Measurements from ENCODE around the gene B3GAT1. TPM values are rescaled to one million over a fixed set of nuclear protein-coding genes. Genes with fewer than 3 reads are reported as not detected.
"Not testable (repeated sequence)": the region's sequence is repeated elsewhere in the genome, so short reads cannot be mapped to it uniquely, and the experiment has no call there.

The B3GAT1 gene
- total RNA-seq, 1 donor from 2014 or later = 0.16 TPM

DNA sequence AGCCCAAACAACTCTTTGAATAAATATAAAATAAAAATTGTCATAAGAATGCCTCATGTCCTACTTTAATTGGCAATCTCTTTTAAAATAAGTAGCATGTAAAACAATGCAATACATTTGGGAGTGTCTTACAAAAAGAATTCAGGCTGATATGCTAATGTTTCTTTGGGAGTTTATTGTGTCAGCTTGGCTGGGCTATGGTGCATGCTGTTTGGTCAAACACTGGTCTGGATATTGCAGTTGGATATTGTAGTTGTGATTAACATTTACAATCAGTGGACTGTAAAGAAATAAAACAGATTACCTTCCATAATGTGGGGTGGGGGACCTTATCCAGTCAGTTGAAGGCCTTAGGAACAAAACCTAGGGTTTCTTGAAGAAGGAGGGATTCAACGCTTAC is 37.0 kb upstream of the B3GAT1 start:
- no peak overlapping the region for H3K4me3 Mint-ChIP-seq
- H3K36me3 Mint-ChIP-seq (ENCODE audit: low read depth) = no peaks in the 10 kb centered on the region
- DNase-seq = no peak
- no peaks in the 10 kb centered on the region for H3K4me1 Mint-ChIP-seq
- intact Hi-C loops (cut with micrococcal nuclease) = no loop called here
- H3K27me3 Mint-ChIP-seq = no peaks in the 10 kb centered on the region
- no peak overlapping the region for H3K27ac Mint-ChIP-seq
- peaks cover 2% of the 10 kb centered on the region for H3K9me3 Mint-ChIP-seq

DNA sequence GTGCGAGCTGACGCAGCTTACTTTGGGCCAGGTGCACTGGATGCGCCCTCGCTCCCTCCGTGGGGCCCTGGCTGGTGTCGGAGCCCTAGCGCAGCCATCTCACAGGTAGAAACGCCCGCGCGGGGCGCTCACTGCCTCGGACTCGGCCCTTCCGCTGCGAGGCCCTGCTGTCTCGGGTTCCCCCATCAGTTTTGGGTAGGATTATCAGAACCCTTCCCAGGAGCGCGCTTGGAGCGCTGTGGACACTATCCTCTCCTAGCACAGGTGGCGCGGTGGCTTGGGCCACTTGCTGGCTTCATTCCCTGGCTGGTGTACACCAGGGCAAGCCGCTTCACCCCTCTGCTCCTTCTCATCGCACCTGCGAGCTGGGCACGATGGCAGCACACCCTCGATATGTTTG is 35.7 kb upstream of the B3GAT1 start:
- Mint-ChIP-seq H3K4me1 (no peaks in the 10 kb centered on the region), H3K4me3 (no peak overlapping the region), H3K36me3 (ENCODE audit: low read depth) (no peaks in the 10 kb centered on the region), H3K27me3 (no peaks in the 10 kb centered on the region), H3K27ac (no peak overlapping the region), H3K9me3 (peaks cover 4% of the 10 kb centered on the region)
- DNase-seq = no peak
- intact Hi-C loops (cut with micrococcal nuclease) = no loop called here

DNA sequence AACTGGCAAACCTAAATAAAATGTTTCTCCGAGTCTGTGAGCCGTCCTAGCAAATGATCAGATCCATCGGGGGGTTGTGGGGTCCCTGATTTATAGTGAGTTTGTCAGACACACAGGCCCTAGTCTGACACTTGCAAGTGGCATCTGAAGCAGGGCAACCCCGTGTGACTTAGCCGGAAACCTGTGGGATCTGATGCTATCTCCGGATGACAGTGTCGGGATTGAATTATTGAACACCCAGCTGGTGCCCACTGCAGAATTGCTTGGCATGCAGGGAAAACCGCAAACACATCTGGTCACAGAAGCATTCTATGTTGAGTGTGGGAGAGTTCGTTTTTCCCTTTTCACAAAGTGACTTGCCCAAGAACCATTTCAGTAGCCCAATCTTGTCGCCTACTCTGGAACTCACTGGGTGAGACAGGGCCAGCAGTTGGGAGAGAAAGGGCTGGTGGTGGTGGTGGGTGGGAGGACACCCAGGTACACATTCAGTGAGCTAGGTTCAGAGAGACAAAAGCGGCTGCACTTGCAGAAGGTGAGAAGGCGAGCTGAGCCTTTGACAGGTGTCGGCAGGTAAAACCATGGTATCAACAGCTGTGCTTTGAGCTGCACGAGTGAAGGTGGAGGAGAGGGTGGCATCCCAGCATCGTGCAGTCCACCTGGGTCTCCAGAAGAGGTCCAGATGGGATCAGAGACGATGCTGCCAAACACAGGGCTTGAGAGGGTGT is 33.7 kb upstream of the B3GAT1 start:
- Mint-ChIP-seq H3K27ac (no peak overlapping the region), H3K4me3 (no peak overlapping the region), H3K4me1 (no peaks in the 10 kb centered on the region), H3K36me3 (ENCODE audit: low read depth) (no peaks in the 10 kb centered on the region), H3K27me3 (no peaks in the 10 kb centered on the region), H3K9me3 (peaks cover 4% of the 10 kb centered on the region)
- intact Hi-C loops (cut with micrococcal nuclease) = no loop called here
- DNase-seq = no peak

- intact Hi-C loops (cut with micrococcal nuclease); H3K36me3 Mint-ChIP-seq (ENCODE audit: low read depth); H3K9me3 Mint-ChIP-seq; H3K4me1 Mint-ChIP-seq; H3K4me3 Mint-ChIP-seq; DNase-seq; H3K27ac Mint-ChIP-seq; H3K27me3 Mint-ChIP-seq: not testable (repeated sequence)
Measured at GRCh38 chr11:134444160-134445108, 32.4 kb upstream of the B3GAT1 start.

- Mint-ChIP-seq H3K27me3 (no peaks in the 10 kb centered on the region), H3K36me3 (ENCODE audit: low read depth) (no peaks in the 10 kb centered on the region), H3K27ac (no peak overlapping the region), H3K4me1 (no peaks in the 10 kb centered on the region), H3K4me3 (no peak overlapping the region), H3K9me3 (peaks cover 8% of the 10 kb centered on the region)
- no peak for DNase-seq
- intact Hi-C loops (cut with micrococcal nuclease) = no loop called here
Measured at GRCh38 chr11:134443246-134443645, 31.2 kb upstream of the B3GAT1 start.

DNA sequence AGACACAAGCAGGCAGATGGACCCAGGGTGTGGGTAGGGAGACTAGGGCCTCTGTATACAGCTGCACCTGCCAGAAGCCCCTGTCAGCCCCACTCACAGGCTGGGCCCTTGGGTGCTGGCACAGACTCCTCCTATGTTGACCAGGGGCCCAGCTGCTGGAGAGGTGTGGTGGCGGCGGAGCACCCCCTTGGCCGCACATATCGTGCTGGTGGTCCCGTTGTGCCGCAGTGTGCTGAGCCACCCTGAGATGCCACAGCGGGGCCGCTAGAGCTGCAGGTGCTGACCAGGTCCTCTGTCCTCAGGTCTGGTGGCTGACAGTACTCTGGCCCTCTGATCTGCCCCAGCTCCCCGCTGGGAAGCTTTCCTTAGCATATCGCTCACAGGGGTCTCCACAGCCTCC is 30.2 kb upstream of the B3GAT1 start:
- Mint-ChIP-seq H3K27me3 (no peaks in the 10 kb centered on the region), H3K9me3 (peaks cover 8% of the 10 kb centered on the region), H3K36me3 (ENCODE audit: low read depth) (no peaks in the 10 kb centered on the region), H3K27ac (no peak overlapping the region), H3K4me3 (no peak overlapping the region), H3K4me1 (no peaks in the 10 kb centered on the region)
- DNase-seq = no peak
- intact Hi-C loops (cut with micrococcal nuclease) = no loop called here

GRCh38 chr11:134441706-134442105 is 29.7 kb upstream of the B3GAT1 start:
- Mint-ChIP-seq H3K9me3 (peaks cover 8% of the 10 kb centered on the region), H3K27ac (no peak overlapping the region), H3K36me3 (ENCODE audit: low read depth) (no peaks in the 10 kb centered on the region), H3K27me3 (no peaks in the 10 kb centered on the region), H3K4me3 (no peak overlapping the region), H3K4me1 (no peaks in the 10 kb centered on the region)
- intact Hi-C loops (cut with micrococcal nuclease) = no loop called here
- no peak for DNase-seq

- Mint-ChIP-seq H3K9me3 (peaks cover 8% of the 10 kb centered on the region), H3K27me3 (no peaks in the 10 kb centered on the region), H3K4me1 (no peaks in the 10 kb centered on the region), H3K27ac (no peak overlapping the region), H3K36me3 (ENCODE audit: low read depth) (no peaks in the 10 kb centered on the region), H3K4me3 (no peak overlapping the region)
- no peak for DNase-seq
- intact Hi-C loops (cut with micrococcal nuclease) = no loop called here
Measured at GRCh38 chr11:134441281-134441680, 29.2 kb upstream of the B3GAT1 start.

DNA sequence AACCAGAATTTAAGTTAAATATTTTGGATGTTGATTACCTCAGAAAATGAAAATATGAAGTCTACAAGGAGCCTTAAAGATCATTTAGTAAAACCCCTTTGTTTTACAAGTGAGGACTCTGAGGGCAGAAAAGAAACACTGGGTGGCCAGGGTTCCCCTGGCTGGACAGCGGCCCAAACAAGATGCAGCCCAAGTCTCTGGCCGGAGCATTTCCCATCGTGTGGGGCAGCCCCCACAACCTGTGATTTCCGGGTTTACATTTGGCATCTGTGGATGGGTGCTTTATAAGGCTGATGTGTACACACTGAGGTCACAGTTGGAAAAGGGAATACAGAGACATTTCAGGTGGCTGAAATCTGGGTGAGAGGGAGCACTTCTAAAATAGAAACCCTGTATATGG is 28.8 kb upstream of the B3GAT1 start:
- Mint-ChIP-seq H3K27me3 (no peaks in the 10 kb centered on the region), H3K36me3 (ENCODE audit: low read depth) (no peaks in the 10 kb centered on the region), H3K4me3 (no peak overlapping the region), H3K4me1 (no peaks in the 10 kb centered on the region), H3K9me3 (peaks cover 8% of the 10 kb centered on the region), H3K27ac (no peak overlapping the region)
- DNase-seq = no peak
- intact Hi-C loops (cut with micrococcal nuclease) = no loop called here

GRCh38 chr11:134438542-134439537 is 26.8 kb upstream of the B3GAT1 start:
- Mint-ChIP-seq H3K4me3 (no peak overlapping the region), H3K27me3 (no peaks in the 10 kb centered on the region), H3K9me3 (peaks cover 4% of the 10 kb centered on the region), H3K4me1 (no peaks in the 10 kb centered on the region), H3K27ac (no peak overlapping the region), H3K36me3 (ENCODE audit: low read depth) (no peaks in the 10 kb centered on the region)
- intact Hi-C loops (cut with micrococcal nuclease) = no loop called here
- no peak for DNase-seq

DNA sequence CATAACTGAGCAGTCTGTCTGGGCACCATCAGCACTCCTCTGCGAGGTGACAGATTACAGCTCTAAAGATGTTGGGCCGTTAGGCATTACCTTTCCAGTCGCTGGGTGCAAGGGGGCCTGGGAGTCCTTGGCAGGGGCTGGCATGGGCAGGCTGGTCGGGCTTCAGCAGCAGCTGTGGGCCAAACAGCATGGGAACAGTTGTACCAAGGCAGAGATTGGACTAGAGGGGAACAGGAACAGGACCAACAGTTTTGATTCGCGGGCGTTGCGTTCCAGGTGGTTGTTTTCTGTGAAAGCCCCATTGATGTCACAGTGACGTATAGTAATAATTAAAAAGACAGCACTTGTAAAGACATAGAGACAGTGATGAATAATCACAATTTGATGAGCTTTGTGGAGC is 25.8 kb upstream of the B3GAT1 start:
- no peaks in the 10 kb centered on the region for H3K36me3 Mint-ChIP-seq (ENCODE audit: low read depth)
- DNase-seq = no peak
- H3K9me3 Mint-ChIP-seq = peaks cover 3% of the 10 kb centered on the region
- no peaks in the 10 kb centered on the region for H3K4me1 Mint-ChIP-seq
- no peak overlapping the region for H3K27ac Mint-ChIP-seq
- H3K4me3 Mint-ChIP-seq = no peak overlapping the region
- intact Hi-C loops (cut with micrococcal nuclease) = no loop called here
- H3K27me3 Mint-ChIP-seq = no peaks in the 10 kb centered on the region

DNA sequence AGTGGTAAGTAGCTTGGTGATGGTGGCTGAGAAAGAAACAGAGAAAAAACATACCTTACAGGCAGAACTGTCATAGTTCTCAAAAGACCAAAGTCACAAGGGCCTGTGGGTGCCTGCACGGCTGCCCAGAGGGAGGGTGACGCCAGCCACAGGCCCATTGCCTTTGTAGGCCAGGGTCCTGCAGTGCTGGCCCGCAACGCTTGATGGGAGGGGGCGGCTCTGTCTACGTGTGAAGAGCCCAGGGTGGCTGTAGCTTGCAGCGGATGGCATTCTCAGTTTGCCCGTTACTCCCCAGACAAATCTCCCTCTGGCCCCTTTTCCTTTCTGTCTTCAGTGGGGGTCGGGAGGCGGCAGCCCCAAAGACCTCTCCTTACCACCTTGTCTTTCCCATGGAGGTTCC is 24.7 kb upstream of the B3GAT1 start:
- intact Hi-C loops (cut with micrococcal nuclease) = no loop called here
- no peaks in the 10 kb centered on the region for H3K36me3 Mint-ChIP-seq (ENCODE audit: low read depth)

DNA sequence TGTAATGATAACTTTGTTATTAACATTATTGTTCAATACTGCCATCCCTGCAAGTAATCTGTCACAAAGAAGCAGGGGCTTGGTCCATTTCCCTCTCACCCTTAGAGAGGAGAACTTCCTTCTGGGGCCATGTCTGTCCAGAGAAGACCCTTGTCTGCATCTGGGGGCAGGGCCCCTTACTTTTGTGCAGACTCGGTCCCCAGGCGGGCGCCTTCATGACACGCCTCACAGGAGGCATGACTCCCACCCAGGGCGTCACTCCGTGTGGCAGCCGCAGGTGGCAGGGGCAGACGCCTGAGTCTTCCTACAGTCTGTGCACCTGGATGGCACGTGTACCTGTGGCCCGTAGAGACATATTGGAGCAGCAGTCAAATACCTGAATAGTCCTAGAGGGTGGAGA is 21.8 kb upstream of the B3GAT1 start:
- Mint-ChIP-seq H3K4me3 (no peak overlapping the region), H3K36me3 (ENCODE audit: low read depth) (no peaks in the 10 kb centered on the region), H3K27ac (no peak overlapping the region), H3K4me1 (no peaks in the 10 kb centered on the region), H3K9me3 (no peaks in the 10 kb centered on the region), H3K27me3 (peaks cover 9% of the 10 kb centered on the region)
- DNase-seq = no peak
- intact Hi-C loops (cut with micrococcal nuclease) = no loop called here

More for the DNA sequence above, 24.7 kb upstream of the B3GAT1 start:
- H3K27ac Mint-ChIP-seq = no peak overlapping the region
- peaks cover 3% of the 10 kb centered on the region for H3K9me3 Mint-ChIP-seq
- H3K4me1 Mint-ChIP-seq = no peaks in the 10 kb centered on the region
- no peak overlapping the region for H3K4me3 Mint-ChIP-seq
- H3K27me3 Mint-ChIP-seq = peaks cover 3% of the 10 kb centered on the region
- no peak for DNase-seq
